SU-DHL-6 (cell line): Measurements from ENCODE around the gene PLXDC2.

Experiments used
- EZH2phosphoT487 ChIP-seq: fragments of 200-600 bp; sonication (generic), shearing (Covaris generic); conservative IDR thresholded peaks from 2 replicates; pipeline ENCODE4 v1.6.1; 2018; ENCODE audit warnings: mild to moderate bottlenecking, antibody characterized with exemption, low read length, moderate library complexity, mixed read lengths
- TF ChIP-seq, protein P1 (sequence below): fragments of 200-600 bp; sonication (generic); IDR thresholded peaks from one replicate; pipeline ENCODE4 v1.5.1; 2017; ENCODE audit warnings: antibody characterized with exemption, mild to moderate bottlenecking, low read length, moderate library complexity; ENCODE audit not compliant: insufficient read depth, poor library complexity, severe bottlenecking

DNA sequence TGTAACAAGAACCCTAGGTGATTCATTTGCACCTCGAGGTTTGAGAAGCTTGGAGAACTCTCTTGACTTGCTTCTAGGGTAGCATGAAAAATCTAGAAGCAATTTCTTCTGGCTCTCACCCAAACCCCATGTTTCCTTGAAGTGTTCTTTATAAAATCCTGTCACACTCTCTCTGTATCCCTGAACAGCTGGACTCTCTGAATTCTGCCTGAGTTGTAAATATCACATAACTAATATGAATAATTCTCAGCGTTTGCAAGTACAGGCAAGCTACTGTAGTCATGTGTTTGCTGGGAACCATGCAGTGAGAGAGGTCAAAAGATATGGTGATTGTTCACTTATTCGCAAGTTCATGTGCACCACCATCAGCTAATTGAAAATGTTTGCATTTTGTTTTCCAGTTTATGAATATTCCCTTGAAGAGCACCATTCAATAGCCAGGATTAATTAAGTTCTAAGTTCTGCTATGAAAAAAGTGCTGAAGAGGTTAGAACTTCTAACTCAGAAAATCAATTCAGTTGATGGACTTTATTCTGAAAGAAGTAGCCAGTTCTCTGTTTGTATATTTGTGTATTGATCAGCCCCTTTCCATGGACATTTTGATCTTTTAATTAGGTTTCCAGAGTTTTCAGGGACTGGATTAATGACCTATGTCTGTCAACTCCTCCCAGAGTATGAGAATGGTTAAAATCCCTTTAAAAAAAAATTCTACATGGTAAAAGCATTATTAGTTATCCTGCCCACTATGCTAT is 243.0 kb downstream of the PLXDC2 start:
- TF ChIP-seq, protein P1, sequence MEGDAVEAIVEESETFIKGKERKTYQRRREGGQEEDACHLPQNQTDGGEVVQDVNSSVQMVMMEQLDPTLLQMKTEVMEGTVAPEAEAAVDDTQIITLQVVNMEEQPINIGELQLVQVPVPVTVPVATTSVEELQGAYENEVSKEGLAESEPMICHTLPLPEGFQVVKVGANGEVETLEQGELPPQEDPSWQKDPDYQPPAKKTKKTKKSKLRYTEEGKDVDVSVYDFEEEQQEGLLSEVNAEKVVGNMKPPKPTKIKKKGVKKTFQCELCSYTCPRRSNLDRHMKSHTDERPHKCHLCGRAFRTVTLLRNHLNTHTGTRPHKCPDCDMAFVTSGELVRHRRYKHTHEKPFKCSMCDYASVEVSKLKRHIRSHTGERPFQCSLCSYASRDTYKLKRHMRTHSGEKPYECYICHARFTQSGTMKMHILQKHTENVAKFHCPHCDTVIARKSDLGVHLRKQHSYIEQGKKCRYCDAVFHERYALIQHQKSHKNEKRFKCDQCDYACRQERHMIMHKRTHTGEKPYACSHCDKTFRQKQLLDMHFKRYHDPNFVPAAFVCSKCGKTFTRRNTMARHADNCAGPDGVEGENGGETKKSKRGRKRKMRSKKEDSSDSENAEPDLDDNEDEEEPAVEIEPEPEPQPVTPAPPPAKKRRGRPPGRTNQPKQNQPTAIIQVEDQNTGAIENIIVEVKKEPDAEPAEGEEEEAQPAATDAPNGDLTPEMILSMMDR, result no peak
- no peak for TF ChIP-seq EZH2phosphoT487
